HG03354 (cell line): Measurements from ENCODE around the gene MORN1.

Experiments
- ATAC-seq: cut with Tn5 transposase; IDR thresholded peaks from one replicate; pipeline ENCODE4 v1.9.1; 2021; ENCODE audit warnings: mild to moderate bottlenecking; ENCODE audit not compliant: unreplicated experiment, poor library complexity, severe bottlenecking

The MORN1 gene

GRCh38 chr1:2284932-2285331 lies 106.4 kb downstream of the MORN1 start:
- ATAC-seq, result no peak

DNA sequence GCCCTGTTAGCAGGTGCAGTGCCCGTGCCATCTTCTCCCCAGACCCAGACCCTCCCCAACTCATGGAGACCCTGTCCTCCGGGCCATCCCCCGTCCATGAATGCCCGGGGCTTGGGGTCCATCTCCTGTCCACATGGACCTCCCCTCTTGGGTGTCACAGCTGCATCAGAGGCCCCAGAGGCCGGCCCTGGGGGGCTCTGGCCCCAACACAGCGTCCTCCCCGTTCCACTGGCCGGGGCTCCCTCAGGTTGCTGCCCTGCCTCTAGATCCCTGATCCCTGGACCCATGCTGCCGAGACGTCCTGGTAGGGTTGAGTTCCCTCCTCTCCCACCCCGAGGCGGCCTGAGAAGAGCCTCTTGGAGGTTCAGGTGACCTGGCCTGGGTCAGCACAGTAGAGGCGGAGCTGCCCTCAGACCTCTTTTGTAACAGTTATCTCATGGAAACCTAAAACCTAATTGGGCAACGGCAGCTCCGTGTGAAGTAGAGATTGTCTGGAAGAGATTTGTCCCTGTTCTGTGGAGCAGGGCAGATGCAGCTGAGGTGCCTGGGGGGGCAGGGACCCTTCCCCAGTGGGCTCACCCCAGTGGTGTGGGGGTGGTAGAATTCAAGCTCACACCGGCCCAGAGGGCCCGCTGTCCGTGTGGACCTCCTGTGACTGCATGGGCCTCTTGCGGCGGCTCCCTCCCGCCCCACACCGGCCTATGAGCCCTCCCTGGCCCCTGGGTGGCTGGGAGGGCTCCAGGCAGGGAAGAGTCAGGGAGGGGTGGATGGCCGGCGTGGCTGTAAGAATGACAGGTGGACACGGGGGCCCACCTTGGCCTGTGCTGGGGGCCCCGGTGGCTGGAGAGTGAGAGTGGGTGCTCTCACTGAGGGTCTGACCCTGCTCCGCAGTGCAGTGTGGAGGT lies 107.1 kb downstream of the MORN1 start:
- ATAC-seq, result no peak

DNA sequence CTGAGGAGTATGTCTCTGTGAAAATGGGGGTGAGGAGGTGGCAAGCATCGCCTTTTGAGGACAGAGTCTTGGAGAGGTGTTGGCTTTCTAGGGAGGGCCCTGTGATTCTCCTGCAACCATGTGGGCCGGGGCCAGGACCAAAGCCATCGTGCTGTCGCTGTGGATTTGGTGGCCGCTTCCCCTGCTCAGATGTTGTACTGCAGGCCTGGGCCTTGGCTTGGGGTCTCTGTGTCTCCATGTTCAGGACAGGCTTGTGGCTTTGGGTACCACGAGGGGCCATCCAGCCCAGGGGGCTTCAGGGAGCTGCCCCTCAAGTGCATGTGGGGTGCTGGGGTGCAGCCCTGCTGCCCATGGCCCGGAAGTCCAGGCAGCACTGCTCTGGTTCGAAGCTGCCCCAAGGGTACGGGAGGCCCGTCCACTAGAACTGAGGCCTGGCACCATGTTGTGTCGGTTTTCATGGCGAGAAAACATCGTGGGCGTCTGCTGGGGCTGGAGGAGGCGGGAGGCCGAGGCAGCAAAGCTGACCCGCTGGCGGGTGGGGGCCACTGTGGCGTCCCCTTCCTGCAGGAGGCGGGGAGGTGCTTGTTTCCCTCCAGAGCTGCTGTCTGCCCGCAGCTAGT lies 107.9 kb downstream of the MORN1 start:
- no peak for ATAC-seq

GRCh38 chr1:2282556-2283270 lies 108.6 kb downstream of the MORN1 start:
- no peak for ATAC-seq

- ATAC-seq, result no peak
Measured at GRCh38 chr1:2279817-2280216, 111.5 kb downstream of the MORN1 start.

GRCh38 chr1:2279210-2279639 lies 112.1 kb downstream of the MORN1 start:
- ATAC-seq, result no peak

- ATAC-seq, result no peak
Measured at GRCh38 chr1:2278591-2279209, 112.7 kb downstream of the MORN1 start.

DNA sequence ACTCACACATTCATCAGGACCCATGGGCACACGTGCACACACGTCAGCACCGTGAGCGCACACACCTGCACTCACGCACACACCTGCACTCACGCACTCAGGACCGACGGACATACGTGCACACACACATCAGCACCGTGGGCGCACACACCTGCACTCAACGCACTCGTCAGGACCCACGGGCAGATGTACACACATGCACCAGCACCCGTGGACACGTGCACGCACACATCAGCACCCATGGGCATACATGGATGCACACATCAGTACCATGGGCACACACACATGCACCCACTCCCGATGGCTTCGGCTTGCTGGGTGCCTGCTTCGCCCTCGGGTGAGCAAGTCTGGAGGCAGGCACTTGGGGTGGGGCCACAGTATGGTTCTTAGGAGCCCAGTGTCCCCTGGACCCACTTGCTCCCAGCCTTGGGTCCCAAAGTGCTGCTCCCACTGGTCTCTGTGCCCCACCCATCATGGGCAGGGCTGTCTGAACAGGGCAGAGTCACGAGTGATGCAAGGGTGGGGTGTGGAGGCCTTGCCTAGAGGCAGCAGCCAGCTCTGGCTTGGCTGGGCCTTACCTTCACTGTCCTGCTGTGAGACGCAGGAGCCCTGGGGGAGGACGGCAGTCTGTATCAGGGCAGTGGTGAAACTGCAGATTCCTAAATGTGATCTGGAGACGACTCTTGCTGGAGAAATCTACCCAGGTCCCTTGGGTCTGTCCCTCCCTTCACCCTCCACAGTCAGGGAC lies 113.4 kb downstream of the MORN1 start:
- ATAC-seq, result no peak

- no peak for ATAC-seq
Measured at GRCh38 chr1:2276803-2277580, 114.4 kb downstream of the MORN1 start.

GRCh38 chr1:2275796-2276536 lies 115.4 kb downstream of the MORN1 start:
- ATAC-seq, result no peak

DNA sequence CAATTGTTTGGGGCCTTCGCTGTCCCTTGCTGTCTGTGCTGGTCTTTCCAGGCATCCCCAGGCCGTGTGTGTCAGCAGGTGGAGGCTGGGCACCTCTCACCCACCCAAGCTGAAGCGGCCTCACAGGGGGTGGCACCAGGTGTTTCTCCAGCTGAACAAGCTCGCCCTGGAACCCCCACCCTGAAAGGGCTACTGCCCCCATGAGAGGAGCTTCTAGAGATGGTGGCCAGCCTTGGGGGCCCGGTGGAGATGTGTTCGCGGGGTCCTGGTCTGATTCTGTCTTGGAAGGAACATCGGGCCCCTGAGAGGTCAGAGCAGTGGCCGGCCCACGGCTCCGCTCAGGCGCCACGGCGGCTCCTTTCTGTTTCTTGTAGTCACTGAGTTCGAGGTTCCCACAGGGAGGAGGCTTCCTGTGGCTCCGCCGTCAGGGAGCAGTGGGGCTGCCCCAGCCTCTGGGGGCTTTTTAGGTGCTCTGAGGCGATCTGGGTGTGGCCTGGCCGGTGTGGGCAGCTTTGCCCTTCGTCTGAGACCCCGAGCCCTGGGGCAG lies 116.4 kb downstream of the MORN1 start:
- ATAC-seq, result no peak

- ATAC-seq, result no peak
Measured at GRCh38 chr1:2274231-2274928, 117.0 kb downstream of the MORN1 start.

DNA sequence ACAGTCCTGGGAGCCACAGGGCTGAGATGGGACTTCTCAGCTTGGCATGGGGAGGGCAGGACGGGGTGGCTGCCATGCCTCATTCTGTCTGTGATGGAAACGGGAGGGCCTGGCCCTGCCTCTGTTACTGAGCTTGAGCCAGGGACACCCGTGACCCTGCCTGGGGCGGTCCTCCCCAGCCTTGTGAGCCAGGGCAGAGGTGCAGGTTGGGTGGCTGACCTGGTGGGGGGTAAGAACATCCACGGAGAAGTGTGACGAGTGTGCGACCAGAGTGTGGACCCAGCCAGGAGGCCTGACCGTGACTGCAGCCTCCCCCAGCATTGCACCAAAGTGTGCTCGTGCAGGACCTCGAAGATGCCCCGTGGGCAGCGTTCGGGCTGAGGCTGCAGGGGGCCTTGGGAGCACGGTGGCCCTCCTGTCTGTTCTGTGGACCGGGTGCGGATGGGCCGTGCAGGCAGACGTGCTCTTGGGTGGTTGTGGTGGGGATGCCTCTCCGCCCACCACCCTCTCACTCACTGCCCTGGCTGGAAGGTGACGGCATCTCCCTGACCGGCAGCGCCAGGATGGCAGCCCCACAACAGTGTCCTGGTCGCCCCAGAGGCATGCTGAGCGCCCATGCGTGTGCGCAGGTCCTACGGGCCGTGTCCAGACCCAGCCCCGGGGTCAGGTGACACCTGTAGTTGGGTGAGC lies 117.8 kb downstream of the MORN1 start:
- no peak for ATAC-seq

GRCh38 chr1:2272686-2273400 lies 118.5 kb downstream of the MORN1 start:
- ATAC-seq, result no peak

DNA sequence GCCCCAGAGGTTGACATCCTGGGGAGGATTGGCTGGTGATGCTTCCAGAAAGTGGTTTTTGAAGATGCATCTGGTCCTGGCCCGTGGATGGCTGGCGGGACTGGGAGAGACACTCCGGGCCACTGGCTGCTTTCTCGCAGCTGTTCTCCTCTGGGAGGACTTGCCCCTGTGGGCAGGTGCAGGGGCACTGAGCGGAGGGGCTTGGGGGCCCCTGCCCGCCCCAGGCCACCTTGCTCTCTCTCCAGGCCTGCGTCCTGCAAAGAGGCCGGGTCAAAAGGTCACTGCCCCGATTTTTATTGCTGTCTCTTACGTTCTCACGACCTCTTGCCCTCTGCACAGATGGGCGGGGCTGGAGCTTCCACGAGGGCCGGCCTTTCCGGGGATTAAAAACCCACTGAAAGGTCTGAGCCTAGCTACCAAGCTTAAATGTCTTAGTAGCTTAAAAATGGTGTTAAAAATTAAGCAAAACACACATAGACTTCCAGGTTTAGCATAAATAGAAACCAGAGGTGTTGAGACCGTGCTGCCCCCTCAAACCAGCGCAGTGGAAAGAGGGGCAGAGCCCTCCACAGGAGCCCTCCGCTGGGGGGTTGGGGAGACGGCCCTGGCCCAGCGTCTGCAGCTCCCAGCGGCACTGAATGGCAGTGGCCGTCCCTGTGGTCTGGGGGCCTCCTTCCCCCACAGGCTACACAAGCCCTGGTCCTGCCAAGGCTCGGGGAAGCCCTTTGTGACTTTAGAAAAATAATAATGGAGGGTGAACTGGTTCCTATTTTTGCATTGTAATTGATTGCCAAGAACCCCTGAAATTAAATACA lies 119.3 kb downstream of the MORN1 start:
- no peak for ATAC-seq
